H1 (cell line): Measurements from ENCODE around the gene ZNF226.

Source experiments
- CBX8 ChIP-seq: fragments of 300-800, 300-1000 bp; sonication (generic); IDR thresholded peaks from 2 replicates; pipeline ENCODE4 v1.7.1; 2016; ENCODE audit warnings: low read depth, low read length, borderline replicate concordance
- CHD1 ChIP-seq: IDR thresholded peaks from 2 replicates; pipeline ENCODE4 v1.6.1; 2012; ENCODE audit warnings: low read depth, low read length, improper control_type of control experiment
- GABPA ChIP-seq: IDR thresholded peaks from 2 replicates; pipeline ENCODE4 v1.6.1; 2011; ENCODE audit warnings: mild to moderate bottlenecking, low read length, moderate library complexity, borderline replicate concordance; ENCODE audit not compliant: insufficient read depth
- KDM1A ChIP-seq: fragments of 200-600, 300-600 bp; sonication (generic); IDR thresholded peaks from 2 replicates; pipeline ENCODE4 v1.7.1; 2016; ENCODE audit warnings: mild to moderate bottlenecking, low read length, borderline replicate concordance
- KDM5A ChIP-seq: fragments of 200-600 bp; IDR thresholded peaks from 2 replicates; pipeline ENCODE4 v1.7.1; 2012; ENCODE audit warnings: mild to moderate bottlenecking, low read length, inconsistent platforms, mixed read lengths
- POLR2A ChIP-seq, 2 experiments: IDR thresholded peaks; 1 replicate in 1 of 2; 2 replicates in 1 of 2; pipeline ENCODE4 v1.6.1; 2011; ENCODE audit warnings: low read depth in 2 of 2, low read length in 2 of 2, mild to moderate bottlenecking in 2 of 2; ENCODE audit errors: control extremely low read depth in 1 of 2
- RBBP5 ChIP-seq: IDR thresholded peaks from 2 replicates; pipeline ENCODE4 v1.7.1; 2012; ENCODE audit warnings: low read depth, mild to moderate bottlenecking, inconsistent platforms, low read length, moderate library complexity, borderline replicate concordance
- RFX5 ChIP-seq: IDR thresholded peaks from 2 replicates; pipeline ENCODE4 v1.6.1; 2011; ENCODE audit warnings: low read depth, low read length, improper control_type of control experiment, borderline replicate concordance
- SIX5 ChIP-seq: IDR thresholded peaks from 2 replicates; pipeline ENCODE4 v1.6.1; 2011; ENCODE audit warnings: mild to moderate bottlenecking, low read depth, low read length
- TEAD4 ChIP-seq: IDR thresholded peaks from 2 replicates; pipeline ENCODE4 v1.6.1; 2012; ENCODE audit warnings: low read depth, low read length, inconsistent platforms, mixed read lengths
- TF ChIP-seq, protein P1 (sequence below), 3 experiments: IDR thresholded peaks; 1 replicate in 2 of 3; 2 replicates in 1 of 3; pipeline versions ENCODE4 v1.5.1 to v1.6.1; 2011; ENCODE audit warnings: low read length in 3 of 3, mild to moderate bottlenecking in 3 of 3, inconsistent platforms in 2 of 3, low read depth in 1 of 3, moderate library complexity in 1 of 3; ENCODE audit not compliant: insufficient read depth in 1 of 3; ENCODE audit errors: control extremely low read depth in 1 of 3

DNA sequence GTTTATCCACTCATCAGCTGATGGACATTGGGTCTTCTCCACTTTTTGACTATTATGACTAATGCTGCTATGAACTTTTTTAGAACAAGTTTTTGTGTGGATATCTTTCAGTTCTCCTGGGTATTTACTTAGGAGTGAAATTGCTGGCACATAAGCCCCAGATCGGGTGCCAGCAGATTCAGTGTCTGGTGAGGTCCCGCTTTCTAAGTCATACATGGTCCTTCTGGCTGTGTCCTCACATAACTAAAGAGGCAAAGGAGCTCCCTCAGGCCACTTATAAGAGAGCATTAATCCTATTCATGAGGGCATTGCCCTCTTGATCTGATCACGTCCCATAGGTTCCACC lies 600 bp upstream of the ZNF226 start:
- TF ChIP-seq, protein P1, sequence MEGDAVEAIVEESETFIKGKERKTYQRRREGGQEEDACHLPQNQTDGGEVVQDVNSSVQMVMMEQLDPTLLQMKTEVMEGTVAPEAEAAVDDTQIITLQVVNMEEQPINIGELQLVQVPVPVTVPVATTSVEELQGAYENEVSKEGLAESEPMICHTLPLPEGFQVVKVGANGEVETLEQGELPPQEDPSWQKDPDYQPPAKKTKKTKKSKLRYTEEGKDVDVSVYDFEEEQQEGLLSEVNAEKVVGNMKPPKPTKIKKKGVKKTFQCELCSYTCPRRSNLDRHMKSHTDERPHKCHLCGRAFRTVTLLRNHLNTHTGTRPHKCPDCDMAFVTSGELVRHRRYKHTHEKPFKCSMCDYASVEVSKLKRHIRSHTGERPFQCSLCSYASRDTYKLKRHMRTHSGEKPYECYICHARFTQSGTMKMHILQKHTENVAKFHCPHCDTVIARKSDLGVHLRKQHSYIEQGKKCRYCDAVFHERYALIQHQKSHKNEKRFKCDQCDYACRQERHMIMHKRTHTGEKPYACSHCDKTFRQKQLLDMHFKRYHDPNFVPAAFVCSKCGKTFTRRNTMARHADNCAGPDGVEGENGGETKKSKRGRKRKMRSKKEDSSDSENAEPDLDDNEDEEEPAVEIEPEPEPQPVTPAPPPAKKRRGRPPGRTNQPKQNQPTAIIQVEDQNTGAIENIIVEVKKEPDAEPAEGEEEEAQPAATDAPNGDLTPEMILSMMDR (IDR thresholded peaks at IDR 0.05; ENCODE audit: control extremely low read depth in 1 of 3, insufficient read depth in 1 of 3, low read depth in 1 of 3, low read length in 3 of 3), result no peak
- TF ChIP-seq KDM5A (no peak), TEAD4 (no peak), SIX5 (no peak), KDM1A (no peak), POLR2A (IDR thresholded peaks at IDR 0.05; ENCODE audit: control extremely low read depth in 1 of 2, low read depth in 2 of 2, low read length in 2 of 2) (no peak), CBX8 (no peak), RFX5 (no peak), RBBP5 (no peak), CHD1 (no peak), GABPA (no peak)
